Keratinocyte (primary cell): ENCODE results near the gene ATL2.

Source experiments
- EZH2 ChIP-seq: IDR thresholded peaks from one replicate; pipeline ENCODE4 v1.6.1; 2012; ENCODE audit warnings: inconsistent platforms, mild to moderate bottlenecking, low read length, moderate library complexity
- TF ChIP-seq, protein P1 (sequence below), 3 experiments: IDR thresholded peaks in 1 of 3; conservative IDR thresholded peaks in 1 of 3; optimal IDR thresholded peaks in 1 of 3; 2 replicates in 2 of 3; 3 replicates in 1 of 3; pipeline versions ENCODE3 to v1.5.1; 2011; ENCODE audit warnings: low read length in 3 of 3, mild to moderate bottlenecking in 3 of 3, moderate library complexity in 2 of 3, control low read depth in 1 of 3, inconsistent platforms in 1 of 3; ENCODE audit not compliant: insufficient read depth in 2 of 3; ENCODE audit errors: extremely low read depth in 1 of 3

DNA sequence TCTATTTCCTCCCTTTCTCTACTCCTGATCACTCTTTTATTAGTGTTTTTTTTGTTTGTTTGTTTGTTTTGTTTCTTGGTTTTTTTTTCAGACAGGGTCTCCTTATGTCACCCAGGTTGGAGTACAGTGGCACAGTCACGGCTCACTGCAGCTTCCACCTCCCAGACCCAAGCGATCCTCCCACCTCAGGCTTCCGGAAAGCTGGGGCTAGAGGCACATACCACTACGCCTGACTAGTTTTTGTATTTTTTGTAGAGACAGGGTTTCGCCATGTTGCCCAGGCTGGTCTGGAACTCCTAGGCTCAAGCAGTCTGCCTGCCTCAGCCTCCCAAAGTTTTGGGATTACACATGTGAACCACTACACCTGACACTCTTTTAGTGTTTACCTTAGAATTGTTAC, 122.3 kb downstream of the ATL2 start:
- TF ChIP-seq, protein P1, sequence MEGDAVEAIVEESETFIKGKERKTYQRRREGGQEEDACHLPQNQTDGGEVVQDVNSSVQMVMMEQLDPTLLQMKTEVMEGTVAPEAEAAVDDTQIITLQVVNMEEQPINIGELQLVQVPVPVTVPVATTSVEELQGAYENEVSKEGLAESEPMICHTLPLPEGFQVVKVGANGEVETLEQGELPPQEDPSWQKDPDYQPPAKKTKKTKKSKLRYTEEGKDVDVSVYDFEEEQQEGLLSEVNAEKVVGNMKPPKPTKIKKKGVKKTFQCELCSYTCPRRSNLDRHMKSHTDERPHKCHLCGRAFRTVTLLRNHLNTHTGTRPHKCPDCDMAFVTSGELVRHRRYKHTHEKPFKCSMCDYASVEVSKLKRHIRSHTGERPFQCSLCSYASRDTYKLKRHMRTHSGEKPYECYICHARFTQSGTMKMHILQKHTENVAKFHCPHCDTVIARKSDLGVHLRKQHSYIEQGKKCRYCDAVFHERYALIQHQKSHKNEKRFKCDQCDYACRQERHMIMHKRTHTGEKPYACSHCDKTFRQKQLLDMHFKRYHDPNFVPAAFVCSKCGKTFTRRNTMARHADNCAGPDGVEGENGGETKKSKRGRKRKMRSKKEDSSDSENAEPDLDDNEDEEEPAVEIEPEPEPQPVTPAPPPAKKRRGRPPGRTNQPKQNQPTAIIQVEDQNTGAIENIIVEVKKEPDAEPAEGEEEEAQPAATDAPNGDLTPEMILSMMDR (optimal IDR thresholded peaks at IDR 0.05 in 1 of 3, IDR thresholded peaks at IDR 0.05 in 1 of 3, conservative IDR thresholded peaks at IDR 0.05 in 1 of 3; ENCODE audit: extremely low read depth in 1 of 3, insufficient read depth in 2 of 3, low read length in 3 of 3) = no peak
- no peak for TF ChIP-seq EZH2
